Keratinocyte (primary cell): Measurements from ENCODE around the gene FAM53B. TPM values are rescaled to one million over a fixed set of nuclear protein-coding genes. Genes with fewer than 3 reads are reported as not detected.
"Not testable (repeated sequence)": the region's sequence is repeated elsewhere in the genome, so short reads cannot be mapped to it uniquely, and the experiment has no call there.

Source experiments
- DNase-seq: peaks from one replicate; pipeline ENCODE4 v3.0.0-alpha.2; 2011; ENCODE audit warnings: low read depth, missing footprints, low spot score
- FAIRE-seq: peaks from 2 replicates; lab custom pipeline; 2011; peaks lifted over from hg19 to GRCh38; lab: Jason Lieb, UNC
- H2AFZ ChIP-seq: 2 replicates; pipeline ENCODE4 v1.6.0; 2012; ENCODE audit warnings: low read length, control low read depth, inconsistent platforms; ENCODE audit not compliant: control insufficient read depth
- H3K27ac ChIP-seq: 2 replicates; pipeline ENCODE4 v1.5.1; 2011; ENCODE audit warnings: low read length; ENCODE audit not compliant: control insufficient read depth, insufficient read depth
- H3K27me3 ChIP-seq: 3 replicates; pipeline ENCODE4 v1.6.0; 2011; ENCODE audit warnings: low read length; ENCODE audit not compliant: control insufficient read depth, insufficient read depth; ENCODE audit errors: extremely low read depth
- H3K36me3 ChIP-seq, 2 experiments: 2 replicates in 1 of 2; 3 replicates in 1 of 2; pipeline ENCODE4 v1.5.1; 2011; ENCODE audit warnings: low read length in 2 of 2, mild to moderate bottlenecking in 1 of 2; ENCODE audit not compliant: control insufficient read depth in 2 of 2, insufficient read depth in 2 of 2; ENCODE audit errors: extremely low read depth in 1 of 2
- H3K4me1 ChIP-seq: 3 replicates; pipeline ENCODE4 v1.5.1; 2011; ENCODE audit warnings: low read length; ENCODE audit not compliant: control insufficient read depth, insufficient read depth; ENCODE audit errors: extremely low read depth
- H3K4me2 ChIP-seq: 3 replicates; pipeline ENCODE4 v1.6.0; 2011; ENCODE audit warnings: low read depth, low read length; ENCODE audit not compliant: control insufficient read depth, insufficient read depth; ENCODE audit errors: extremely low read depth
- H3K4me3 ChIP-seq, 3 experiments: fragments of 200-600 bp in 1 of 3; sonication (generic) in 1 of 3; 2 replicates in 2 of 3; 3 replicates in 1 of 3; pipeline ENCODE4 v1.5.1; 2011 to 2016; ENCODE audit warnings: low read length in 3 of 3, mild to moderate bottlenecking in 3 of 3, control low read depth in 2 of 3, inconsistent platforms in 1 of 3, low read depth in 1 of 3, mixed read lengths in 1 of 3, mixed run types in 1 of 3, moderate library complexity in 1 of 3; ENCODE audit not compliant: control insufficient read depth in 2 of 3, insufficient read depth in 2 of 3; ENCODE audit errors: extremely low read depth in 1 of 3
- H3K79me2 ChIP-seq: 2 replicates; pipeline ENCODE4 v1.6.0; 2012; ENCODE audit warnings: low read length; ENCODE audit not compliant: control insufficient read depth, insufficient read depth
- H3K9ac ChIP-seq: 3 replicates; pipeline ENCODE4 v1.6.0; 2011; ENCODE audit warnings: low read length; ENCODE audit not compliant: control insufficient read depth, insufficient read depth; ENCODE audit errors: extremely low read depth
- H3K9me1 ChIP-seq: 3 replicates; pipeline ENCODE4 v1.6.0; 2011; ENCODE audit warnings: low read length; ENCODE audit not compliant: control insufficient read depth, insufficient read depth; ENCODE audit errors: extremely low read depth
- H3K9me3 ChIP-seq: 2 replicates; pipeline ENCODE4 v1.5.1; 2012; ENCODE audit warnings: low read depth, low read length; ENCODE audit not compliant: control insufficient read depth
- H4K20me1 ChIP-seq: 3 replicates; pipeline ENCODE4 v1.6.0; 2011; ENCODE audit warnings: low read length; ENCODE audit not compliant: control insufficient read depth, insufficient read depth; ENCODE audit errors: extremely low read depth
- EZH2 ChIP-seq: IDR thresholded peaks from one replicate; pipeline ENCODE4 v1.6.1; 2012; ENCODE audit warnings: inconsistent platforms, mild to moderate bottlenecking, low read length, moderate library complexity
- dilution Hi-C: fragments of 300-500 bp; cut with MboI; formaldehyde crosslinking; loops from one replicate; pipeline ENCODE4 v1.7.0; 2020; ENCODE audit warnings: low sequenced_read_pairs; ENCODE audit not compliant: extremely low pct_ligation_motif_present
- polyA plus RNA-seq, 5 experiments: library from polyadenylated mRNA; depleted of rRNA in 3 of 5; stranded (reverse) in 3 of 5; stranded (forward) in 1 of 5; unstranded in 1 of 5; fragments of >200 nt; gene quantifications; 1 replicate in 1 of 5; 2 replicates in 3 of 5; 3 replicates in 1 of 5; pipeline versions ENCODE4 v1.2.1 to v1.2.3, GENCODE V29; 2011 to 2012; ENCODE audit warnings: missing spikeins in 2 of 5, low read depth in 1 of 5, low replicate concordance in 1 of 5
- TF ChIP-seq, protein P1 (sequence below), 3 experiments: IDR thresholded peaks in 1 of 3; conservative IDR thresholded peaks in 1 of 3; optimal IDR thresholded peaks in 1 of 3; 2 replicates in 2 of 3; 3 replicates in 1 of 3; pipeline versions ENCODE3 to v1.5.1; 2011; ENCODE audit warnings: low read length in 3 of 3, mild to moderate bottlenecking in 3 of 3, moderate library complexity in 2 of 3, control low read depth in 1 of 3, inconsistent platforms in 1 of 3; ENCODE audit not compliant: insufficient read depth in 2 of 3; ENCODE audit errors: extremely low read depth in 1 of 3

The FAM53B gene
- polyA plus RNA-seq, 1 donor (not counting 4 experiments of a cell fraction or from before 2014, with no cell fraction given), result 8.6 TPM

DNA sequence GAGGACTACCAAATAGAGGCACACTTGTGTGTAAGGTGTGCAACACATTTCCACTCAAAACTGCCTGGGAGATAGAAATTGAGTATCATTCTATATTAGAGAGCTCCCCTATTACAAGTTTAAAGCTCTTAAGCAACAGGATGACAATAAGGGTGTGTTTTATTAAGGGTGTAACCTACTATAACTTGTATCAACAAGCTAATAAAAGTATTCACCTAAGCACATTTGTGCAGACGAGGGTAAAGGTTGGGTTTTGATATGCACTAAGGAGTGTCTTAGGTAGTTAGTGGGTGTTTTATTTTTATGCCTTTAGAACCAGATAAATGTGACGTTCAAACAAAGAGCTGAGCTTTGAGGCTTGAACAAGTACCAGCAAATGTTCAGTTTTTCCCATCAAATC is 2.8 kb upstream of the FAM53B start:
- FAIRE-seq (no peak), DNase-seq (no peak)
- dilution Hi-C loops, result no loop called here
- H3K4me1 ChIP-seq, result peaks cover 44% of the 10 kb centered on the region
- peak overlapping the region; percentile 26 for H3K9ac ChIP-seq
- H3K4me3 ChIP-seq, result no peak overlapping the region
- H2AFZ ChIP-seq, result no peak overlapping the region
- peaks cover 10% of the 10 kb centered on the region for H3K79me2 ChIP-seq
- peak overlapping the region; percentile 77 for H3K27ac ChIP-seq
- H3K9me1 ChIP-seq, result no peaks in the 10 kb centered on the region
- no peaks in the 10 kb centered on the region for H4K20me1 ChIP-seq
- TF ChIP-seq, protein P1, sequence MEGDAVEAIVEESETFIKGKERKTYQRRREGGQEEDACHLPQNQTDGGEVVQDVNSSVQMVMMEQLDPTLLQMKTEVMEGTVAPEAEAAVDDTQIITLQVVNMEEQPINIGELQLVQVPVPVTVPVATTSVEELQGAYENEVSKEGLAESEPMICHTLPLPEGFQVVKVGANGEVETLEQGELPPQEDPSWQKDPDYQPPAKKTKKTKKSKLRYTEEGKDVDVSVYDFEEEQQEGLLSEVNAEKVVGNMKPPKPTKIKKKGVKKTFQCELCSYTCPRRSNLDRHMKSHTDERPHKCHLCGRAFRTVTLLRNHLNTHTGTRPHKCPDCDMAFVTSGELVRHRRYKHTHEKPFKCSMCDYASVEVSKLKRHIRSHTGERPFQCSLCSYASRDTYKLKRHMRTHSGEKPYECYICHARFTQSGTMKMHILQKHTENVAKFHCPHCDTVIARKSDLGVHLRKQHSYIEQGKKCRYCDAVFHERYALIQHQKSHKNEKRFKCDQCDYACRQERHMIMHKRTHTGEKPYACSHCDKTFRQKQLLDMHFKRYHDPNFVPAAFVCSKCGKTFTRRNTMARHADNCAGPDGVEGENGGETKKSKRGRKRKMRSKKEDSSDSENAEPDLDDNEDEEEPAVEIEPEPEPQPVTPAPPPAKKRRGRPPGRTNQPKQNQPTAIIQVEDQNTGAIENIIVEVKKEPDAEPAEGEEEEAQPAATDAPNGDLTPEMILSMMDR (optimal IDR thresholded peaks at IDR 0.05 in 1 of 3, IDR thresholded peaks at IDR 0.05 in 1 of 3, conservative IDR thresholded peaks at IDR 0.05 in 1 of 3; ENCODE audit: extremely low read depth in 1 of 3, insufficient read depth in 2 of 3, low read length in 3 of 3), result no peak
- no peak for TF ChIP-seq EZH2
- no peaks in the 10 kb centered on the region for H3K9me3 ChIP-seq
- H3K36me3 ChIP-seq, result peaks cover 0 to 4% of the 10 kb centered on the region in 2 experiments
- H3K4me2 ChIP-seq, result peak overlapping the region; percentile 65
- no peaks in the 10 kb centered on the region for H3K27me3 ChIP-seq

DNA sequence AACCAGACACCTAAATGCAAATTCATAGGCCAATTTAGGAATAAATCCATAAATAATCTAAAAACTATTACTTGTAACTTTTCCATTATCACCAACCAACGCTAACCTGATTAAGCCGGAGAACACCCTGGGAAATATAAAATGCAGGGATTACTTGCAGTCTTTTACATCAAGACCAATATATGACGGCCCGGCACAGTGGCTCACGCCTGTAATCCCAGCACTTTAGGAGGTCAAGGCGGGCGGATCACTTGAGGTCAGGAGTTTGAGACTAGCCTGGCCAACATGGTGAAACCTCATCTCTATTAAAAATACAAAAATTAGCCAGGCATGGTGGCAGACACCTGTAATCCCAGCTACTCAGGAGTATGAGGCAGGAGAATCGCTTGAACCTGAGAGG is 2.3 kb upstream of the FAM53B start:
- dilution Hi-C loops, H3K27me3 ChIP-seq, H3K36me3 ChIP-seq, FAIRE-seq, H3K9me1 ChIP-seq, H2AFZ ChIP-seq, DNase-seq, H3K9me3 ChIP-seq, H3K4me3 ChIP-seq, H4K20me1 ChIP-seq: not testable (repeated sequence)
- peak overlapping the region; percentile 77 for H3K27ac ChIP-seq
- peaks cover 14% of the 10 kb centered on the region for H3K79me2 ChIP-seq
- peaks cover 50% of the 10 kb centered on the region for H3K4me1 ChIP-seq
- peak overlapping the region; percentile 65 for H3K4me2 ChIP-seq
- H3K9ac ChIP-seq, result peak overlapping the region; percentile 26

DNA sequence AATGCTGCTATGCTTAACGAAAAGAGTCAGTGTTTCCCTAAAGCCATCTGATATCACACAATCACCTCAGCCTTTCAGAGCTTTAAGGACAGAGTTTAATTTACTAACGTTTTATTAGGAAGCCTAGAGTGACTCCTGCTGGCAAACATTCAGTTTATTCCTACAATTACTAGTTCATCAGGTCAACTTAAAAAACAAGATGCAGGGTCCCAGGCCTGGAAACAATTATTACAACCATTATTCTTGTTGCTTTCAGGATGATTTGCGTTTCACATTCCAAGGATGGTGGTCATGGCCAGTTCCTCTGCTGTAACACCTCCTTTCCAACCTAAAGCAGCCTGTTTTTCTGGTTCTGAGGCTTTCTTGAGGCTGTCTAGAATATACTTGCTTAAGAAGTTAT is 1.5 kb upstream of the FAM53B start:
- Histone ChIP-seq H3K9me3 (no peaks in the 10 kb centered on the region), H2AFZ (no peak overlapping the region), H3K4me3 (no peak overlapping the region), H3K79me2 (peaks cover 15% of the 10 kb centered on the region), H4K20me1 (no peaks in the 10 kb centered on the region), H3K4me1 (peaks cover 57% of the 10 kb centered on the region), H3K9me1 (no peaks in the 10 kb centered on the region), H3K36me3 (peaks cover 0 to 4% of the 10 kb centered on the region in 2 experiments), H3K27ac (peak overlapping the region; percentile 77), H3K9ac (peak overlapping the region; percentile 4), H3K4me2 (peak overlapping the region; percentile 45), H3K27me3 (no peaks in the 10 kb centered on the region)
- no peak for DNase-seq
- dilution Hi-C loops, result no loop called here
- TF ChIP-seq EZH2, result no peak
- TF ChIP-seq, protein P1 (optimal IDR thresholded peaks at IDR 0.05 in 1 of 3, IDR thresholded peaks at IDR 0.05 in 1 of 3, conservative IDR thresholded peaks at IDR 0.05 in 1 of 3; ENCODE audit: extremely low read depth in 1 of 3, insufficient read depth in 2 of 3, low read length in 3 of 3), result peak in 1 of 3 experiments; percentile 42
- FAIRE-seq, result peak; percentile 76
